GM06990 (cell line): ENCODE results near the gene LSR.

Experiments used
- DNase-seq: peaks from one replicate; pipeline ENCODE4 v3.0.0-alpha.2; 2011; ENCODE audit not compliant: insufficient read length; ENCODE audit errors: extremely low read depth
- H3K27me3 ChIP-seq: replicated peaks from 2 replicates; pipeline ENCODE4 v1.6.0; 2011; ENCODE audit warnings: low read length; ENCODE audit not compliant: control insufficient read depth, insufficient read depth
- H3K36me3 ChIP-seq: 2 replicates; pipeline ENCODE4 v1.5.1; 2011; ENCODE audit warnings: low read length; ENCODE audit not compliant: control insufficient read depth, insufficient read depth
- H3K4me3 ChIP-seq: replicated peaks from 2 replicates; pipeline ENCODE4 v1.5.1; 2011; ENCODE audit warnings: low read depth, mild to moderate bottlenecking, control low read depth, low read length
- TF ChIP-seq, protein P1 (sequence below): IDR thresholded peaks from 2 replicates; pipeline ENCODE4 v1.5.1; 2011; ENCODE audit warnings: low read length, control low read depth, mild to moderate bottlenecking, inconsistent platforms; ENCODE audit not compliant: insufficient read depth, poor library complexity, severe bottlenecking

Gene LSR

GRCh38 chr19:35212241-35212640 lies 36.6 kb upstream of the LSR start:
- H3K4me3 ChIP-seq = no peak overlapping the region
- no peaks in the 10 kb centered on the region for H3K27me3 ChIP-seq
- TF ChIP-seq, protein P1, sequence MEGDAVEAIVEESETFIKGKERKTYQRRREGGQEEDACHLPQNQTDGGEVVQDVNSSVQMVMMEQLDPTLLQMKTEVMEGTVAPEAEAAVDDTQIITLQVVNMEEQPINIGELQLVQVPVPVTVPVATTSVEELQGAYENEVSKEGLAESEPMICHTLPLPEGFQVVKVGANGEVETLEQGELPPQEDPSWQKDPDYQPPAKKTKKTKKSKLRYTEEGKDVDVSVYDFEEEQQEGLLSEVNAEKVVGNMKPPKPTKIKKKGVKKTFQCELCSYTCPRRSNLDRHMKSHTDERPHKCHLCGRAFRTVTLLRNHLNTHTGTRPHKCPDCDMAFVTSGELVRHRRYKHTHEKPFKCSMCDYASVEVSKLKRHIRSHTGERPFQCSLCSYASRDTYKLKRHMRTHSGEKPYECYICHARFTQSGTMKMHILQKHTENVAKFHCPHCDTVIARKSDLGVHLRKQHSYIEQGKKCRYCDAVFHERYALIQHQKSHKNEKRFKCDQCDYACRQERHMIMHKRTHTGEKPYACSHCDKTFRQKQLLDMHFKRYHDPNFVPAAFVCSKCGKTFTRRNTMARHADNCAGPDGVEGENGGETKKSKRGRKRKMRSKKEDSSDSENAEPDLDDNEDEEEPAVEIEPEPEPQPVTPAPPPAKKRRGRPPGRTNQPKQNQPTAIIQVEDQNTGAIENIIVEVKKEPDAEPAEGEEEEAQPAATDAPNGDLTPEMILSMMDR = no peak
- DNase-seq = no peak
- H3K36me3 ChIP-seq = no peaks in the 10 kb centered on the region

DNA sequence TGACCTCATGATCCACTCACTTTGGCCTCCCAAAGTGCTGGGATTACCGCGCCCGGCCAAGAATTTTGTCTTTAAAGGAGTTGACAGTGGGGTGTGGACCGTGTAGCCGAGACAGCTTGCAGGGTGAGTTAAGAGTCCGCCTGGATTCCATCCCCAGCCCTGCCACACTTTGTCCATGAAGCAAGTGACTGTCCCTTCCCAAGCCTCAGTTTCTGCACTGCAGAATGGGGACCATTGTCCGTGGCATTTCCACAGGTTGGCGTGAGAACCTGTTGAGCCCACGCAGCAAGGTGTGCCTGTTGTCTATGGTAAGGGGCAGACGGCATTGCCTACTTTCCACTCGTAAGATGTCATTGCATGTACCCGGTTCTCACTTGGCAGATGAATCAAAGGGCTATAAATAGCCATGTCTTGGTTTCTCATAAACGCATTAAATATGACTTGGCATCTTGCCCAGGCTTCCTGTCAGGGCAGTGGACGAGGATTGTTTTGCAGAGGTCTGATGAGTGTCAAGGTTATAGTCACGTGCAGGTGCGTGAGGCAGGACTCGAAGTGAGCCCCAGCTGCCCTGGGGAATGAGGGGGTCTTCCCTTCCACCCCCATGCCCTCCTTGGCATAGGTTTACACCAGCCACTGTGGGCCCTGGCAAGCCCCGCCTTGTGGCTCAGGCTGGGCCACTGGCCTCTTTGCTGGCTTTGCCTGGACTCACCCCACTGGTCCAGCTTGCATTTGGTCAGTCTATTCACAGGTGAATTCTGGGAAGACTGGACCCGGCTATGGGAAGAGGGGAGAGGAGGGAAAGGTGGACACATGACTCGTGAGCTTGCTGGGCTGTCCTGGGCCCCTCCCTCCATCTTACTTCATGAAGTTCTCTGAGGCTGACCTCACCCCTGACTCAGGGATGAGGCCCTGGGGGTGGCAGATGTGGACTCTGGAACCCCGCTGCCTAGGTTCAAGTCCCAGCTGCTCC lies 34.9 kb upstream of the LSR start:
- Histone ChIP-seq H3K4me3 (no peak overlapping the region), H3K36me3 (no peaks in the 10 kb centered on the region), H3K27me3 (no peaks in the 10 kb centered on the region)
- peak; percentile 75 for DNase-seq
- TF ChIP-seq, protein P1 = no peak

DNA sequence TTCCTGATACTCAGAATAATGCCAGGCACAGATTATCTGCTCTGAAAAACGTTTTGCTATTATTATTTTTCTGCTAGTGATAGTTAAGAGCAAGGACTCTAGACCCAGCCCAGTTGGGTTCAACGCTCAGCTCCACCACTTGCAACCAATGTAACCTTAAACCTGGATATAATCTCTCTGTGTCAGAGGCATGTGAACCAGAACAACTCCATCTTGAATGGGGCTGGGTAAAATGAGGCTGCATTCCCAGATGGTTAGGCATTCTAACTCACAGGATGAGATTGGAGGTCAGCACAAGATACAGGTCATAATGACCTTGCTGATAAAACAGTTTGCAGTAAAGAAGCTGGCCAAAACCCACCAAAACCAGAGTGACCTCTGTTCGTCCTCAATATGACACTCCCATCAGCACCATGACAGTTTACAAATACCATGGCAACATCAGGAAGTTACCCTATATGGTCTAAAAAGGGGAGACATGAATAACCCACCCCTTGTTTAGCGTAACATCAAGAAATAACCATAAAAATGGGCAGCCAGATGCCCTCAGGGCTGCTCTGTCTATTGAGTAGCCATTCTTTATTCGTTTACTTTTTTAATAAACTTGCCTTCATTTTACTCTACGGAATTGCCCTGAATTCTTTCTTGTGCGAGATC lies 33.9 kb upstream of the LSR start:
- no peaks in the 10 kb centered on the region for H3K36me3 ChIP-seq
- H3K4me3 ChIP-seq = no peak overlapping the region
- TF ChIP-seq, protein P1 = no peak

GRCh38 chr19:35216016-35216832 lies 32.6 kb upstream of the LSR start:
- H3K4me3 ChIP-seq = no peak overlapping the region
- no peaks in the 10 kb centered on the region for H3K36me3 ChIP-seq
- DNase-seq = no peak
- H3K27me3 ChIP-seq = no peaks in the 10 kb centered on the region
- TF ChIP-seq, protein P1 = no peak

More for the DNA sequence above, 33.9 kb upstream of the LSR start:
- H3K27me3 ChIP-seq = no peaks in the 10 kb centered on the region
- no peak for DNase-seq

GRCh38 chr19:35216833-35217648 lies 31.8 kb upstream of the LSR start:
- DNase-seq = peak; percentile 30
- Histone ChIP-seq H3K36me3 (no peaks in the 10 kb centered on the region), H3K4me3 (no peak overlapping the region), H3K27me3 (no peaks in the 10 kb centered on the region)
- TF ChIP-seq, protein P1 = peak; percentile 25
